CD4-positive, alpha-beta memory T cell (primary cell): ENCODE results near the gene SCN1B. TPM values are rescaled to one million over a fixed set of nuclear protein-coding genes. Genes with fewer than 3 reads are reported as not detected.

Experiments
- CTCF ChIA-PET: fragments of 350-600 bp; sonication (Branson Sonifier 250); formaldehyde crosslinking; loops from one replicate; lab custom pipeline; 2021; ENCODE audit warnings: inconsistent platforms; ENCODE audit not compliant: partially characterized antibody; lab: Charles Lee
- POLR2A ChIA-PET: fragments of 350-600 bp; sonication (Branson Sonifier 250); formaldehyde crosslinking; loops from one replicate; lab custom pipeline; 2021; ENCODE audit not compliant: partially characterized antibody; lab: Charles Lee
- DNase-seq, 5 donors: peaks; one replicate each; pipeline versions ENCODE4 v3.0.0 to v3.0.0-alpha.2; 2020 to 2022; ENCODE audit warnings: mixed read lengths in 1 of 5
- H3K27ac ChIP-seq: one replicate; pipeline ENCODE4 v1.7.0; 2013; ENCODE audit warnings: low read depth, low read length
- H3K27me3 ChIP-seq: 2 replicates; pipeline ENCODE4 v1.7.0; 2013; ENCODE audit warnings: mild to moderate bottlenecking, low read length, moderate library complexity; ENCODE audit not compliant: insufficient read depth
- H3K36me3 ChIP-seq: 2 replicates; pipeline ENCODE4 v1.7.0; 2013; ENCODE audit warnings: mild to moderate bottlenecking, low read length, moderate library complexity; ENCODE audit not compliant: insufficient read depth
- H3K4me1 ChIP-seq: 2 replicates; pipeline ENCODE4 v1.7.0; 2013; ENCODE audit warnings: mild to moderate bottlenecking, low read length, moderate library complexity; ENCODE audit not compliant: insufficient read depth
- H3K4me3 ChIP-seq, 2 donors: one replicate each; pipeline ENCODE4 v1.7.0; 2013; ENCODE audit warnings: low read length in 2 of 2, mild to moderate bottlenecking in 1 of 2
- H3K9me3 ChIP-seq, 2 donors: one replicate each; pipeline ENCODE4 v1.7.0; 2013; ENCODE audit warnings: low read length in 2 of 2, control low read depth in 1 of 2; ENCODE audit not compliant: control insufficient read depth in 1 of 2
- H3K27ac Mint-ChIP-seq, 7 donors: one replicate each; pipeline ENCODE4 v1.8.0; 2020 to 2021; ENCODE audit warnings: mixed read lengths in 7 of 7, mild to moderate bottlenecking in 6 of 7, inconsistent platforms in 3 of 7, moderate library complexity in 3 of 7
- H3K27me3 Mint-ChIP-seq, 2 donors: one replicate each; pipeline ENCODE4 v1.8.0; 2020 to 2021; ENCODE audit warnings: mixed read lengths in 2 of 2
- H3K36me3 Mint-ChIP-seq, 2 donors: one replicate each; pipeline ENCODE4 v1.8.0; 2020 to 2021; ENCODE audit warnings: mixed read lengths in 2 of 2, inconsistent platforms in 1 of 2, mild to moderate bottlenecking in 1 of 2
- H3K4me1 Mint-ChIP-seq, 4 donors: one replicate each; pipeline ENCODE4 v1.8.0; 2020 to 2021; ENCODE audit warnings: mixed read lengths in 4 of 4, mild to moderate bottlenecking in 1 of 4
- H3K4me3 Mint-ChIP-seq, 8 donors: one replicate each; pipeline ENCODE4 v1.8.0; 2020 to 2021; ENCODE audit warnings: mixed read lengths in 8 of 8, mild to moderate bottlenecking in 7 of 8, moderate library complexity in 6 of 8, inconsistent platforms in 3 of 8
- H3K9me3 Mint-ChIP-seq, 8 donors: one replicate each; pipeline ENCODE4 v1.8.0; 2020 to 2021; ENCODE audit warnings: mixed read lengths in 8 of 8, mild to moderate bottlenecking in 5 of 8, inconsistent platforms in 3 of 8, moderate library complexity in 1 of 8
- intact Hi-C: fragments of 100-400 bp; cut with micrococcal nuclease; formaldehyde crosslinking; loops from one replicate; pipeline ENCODE4 v1.15.1; 2023
- polyA plus RNA-seq, 2 donors: library from polyadenylated mRNA; unstranded; fragments of 300-500 nt; fragmentation: Illumina TruSeq; gene quantifications; one replicate each; pipeline ENCODE4 v1.2.3, GENCODE V29; 2021
- total RNA-seq, 2 experiments: library from RNA; stranded (reverse); gene quantifications; one replicate each; pipeline ENCODE4 v1.2.3, GENCODE V29; 2021

SCN1B gene
- total and polyA plus RNA-seq, 4 experiments from 2014 or later: 0.64 to 1.5 (median 1.4) TPM; not detected in 1

DNA sequence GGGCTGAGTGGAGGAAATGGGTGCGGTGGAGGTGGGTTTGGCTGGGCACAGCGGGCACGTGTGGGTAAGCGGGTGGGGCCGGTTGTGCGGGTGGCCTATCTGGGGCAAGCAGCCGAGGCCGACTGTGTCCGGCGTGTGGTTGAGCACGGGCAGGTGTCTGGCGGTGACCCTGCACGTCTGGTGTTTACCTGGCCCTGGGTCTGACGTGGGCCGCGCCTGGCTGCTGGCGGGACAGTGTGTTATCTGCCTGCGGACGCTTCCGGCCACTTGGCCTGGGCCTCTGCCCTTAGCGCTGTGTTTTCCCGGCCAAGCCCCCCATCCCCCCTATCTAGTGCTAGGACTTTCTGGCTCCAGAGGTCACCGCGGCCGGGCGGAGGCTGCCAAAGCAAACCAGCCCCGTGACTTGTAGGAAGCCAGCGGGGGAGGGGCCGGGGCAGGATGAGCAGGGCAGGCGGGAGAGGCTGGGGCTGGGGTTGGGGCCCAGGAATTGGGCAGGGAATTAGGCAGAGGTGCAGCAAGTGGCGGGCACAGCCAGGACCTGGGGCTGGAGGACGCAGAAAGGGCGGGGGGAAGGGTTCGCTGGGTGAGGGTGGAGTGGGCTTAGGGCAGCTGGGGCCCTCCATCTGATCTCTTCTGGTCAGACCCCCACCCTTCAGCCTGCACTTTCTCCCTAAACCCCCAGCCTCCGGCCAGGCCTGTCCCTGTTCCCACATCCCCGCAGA, 10.7 kb downstream of the SCN1B start:
- Histone ChIP-seq H3K27ac (no peak overlapping the region), H3K27me3 (no peaks in the 10 kb centered on the region), H3K4me1 (peaks cover 32% of the 10 kb centered on the region), H3K4me3 (peak overlapping the region in 1 of 2 donors; percentile 20), H3K36me3 (no peaks in the 10 kb centered on the region), H3K9me3 (no peaks in the 10 kb centered on the region)
- CTCF ChIA-PET: no interaction called here
- peaks cover 6 to 8% of the 10 kb centered on the region in 2 donors for H3K27me3 Mint-ChIP-seq
- POLR2A ChIA-PET: interaction anchor here (1.9 kb wide), 1 partner anchor 27 kb away, joined by 5 read pairs; no protein-coding TSS in a partner anchor
- peak in 2 of 5 donors; percentile 15 to 47 for DNase-seq
- peak overlapping the region; percentile 76 to 90 (median 84) for H3K4me3 Mint-ChIP-seq
- intact Hi-C loops: loop anchor here (5.0 kb wide), 1 partner anchor 39 kb away; the partner anchor contains the start of gene GRAMD1A
- peaks cover 22 to 40% (median 30%) of the 10 kb centered on the region in 4 donors for H3K4me1 Mint-ChIP-seq
- peak overlapping the region in 5 of 7 donors; percentile 12 to 85 (median 50) for H3K27ac Mint-ChIP-seq
- no peaks in the 10 kb centered on the region for H3K9me3 Mint-ChIP-seq
- H3K36me3 Mint-ChIP-seq: no peaks in the 10 kb centered on the region

DNA sequence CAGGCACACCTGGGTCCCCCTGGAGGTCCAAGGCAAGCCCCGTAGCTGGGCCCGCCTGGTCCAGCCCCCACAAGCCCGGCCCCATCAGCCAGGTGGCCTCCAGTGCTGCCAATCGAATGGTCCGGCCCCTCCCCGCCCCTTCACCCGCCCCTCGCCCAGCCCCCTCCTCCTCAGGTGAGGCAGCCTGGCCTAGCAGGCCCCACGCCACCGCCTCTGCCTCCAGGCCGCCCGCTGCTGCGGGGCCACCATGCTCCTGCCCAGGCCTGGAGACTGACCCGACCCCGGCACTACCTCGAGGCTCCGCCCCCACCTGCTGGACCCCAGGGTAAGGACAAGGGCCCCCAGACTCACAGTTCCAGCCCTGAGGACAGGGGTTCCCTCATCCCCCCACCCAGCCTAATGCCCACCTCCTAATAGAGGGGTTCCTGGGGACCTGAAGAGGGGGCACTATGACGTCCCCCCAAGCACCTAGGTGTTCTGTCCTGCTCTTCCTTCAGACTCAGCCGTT, 11.3 kb downstream of the SCN1B start, which contains the start of gene HPN:
Gene HPN, plus strand, starts transcription at position 174 of the 508 bp plus-strand sequence. CDS start 786 bp downstream, outside the sequence.
- peak within 1 kb of the TSS; percentile 20 to 57 for H3K4me3 ChIP-seq
- Mint-ChIP-seq H3K27ac (peak within 1 kb of the TSS in 5 of 7 donors; percentile 29 to 85 (median 50)), H3K4me1 (peaks cover 22 to 40% (median 30%) of the 10 kb centered on the region in 4 donors), H3K9me3 (no peaks in the 10 kb centered on the region), H3K27me3 (peaks cover 6 to 8% of the 10 kb centered on the region in 2 donors), H3K4me3 (peak within 1 kb of the TSS; percentile 76 to 90 (median 84)), H3K36me3 (no peaks in the 10 kb centered on the region)
- CTCF ChIA-PET: interaction anchor here (7.7 kb wide), 1 partner anchor 68 kb away, joined by 54 read pairs; no protein-coding TSS in a partner anchor
- H3K27me3 ChIP-seq: no peaks in the 10 kb centered on the region
- POLR2A ChIA-PET: interaction anchor here (1.9 kb wide), 1 partner anchor 27 kb away, joined by 5 read pairs; no protein-coding TSS in a partner anchor
- intact Hi-C loops: loop anchor here (5.0 kb wide), 1 partner anchor 39 kb away; the partner anchor contains the start of gene GRAMD1A
- DNase-seq: no peak
- H3K4me1 ChIP-seq: peaks cover 32% of the 10 kb centered on the region
- H3K27ac ChIP-seq: no peak within 1 kb of the TSS
- H3K9me3 ChIP-seq: no peaks in the 10 kb centered on the region
- H3K36me3 ChIP-seq: no peaks in the 10 kb centered on the region

DNA sequence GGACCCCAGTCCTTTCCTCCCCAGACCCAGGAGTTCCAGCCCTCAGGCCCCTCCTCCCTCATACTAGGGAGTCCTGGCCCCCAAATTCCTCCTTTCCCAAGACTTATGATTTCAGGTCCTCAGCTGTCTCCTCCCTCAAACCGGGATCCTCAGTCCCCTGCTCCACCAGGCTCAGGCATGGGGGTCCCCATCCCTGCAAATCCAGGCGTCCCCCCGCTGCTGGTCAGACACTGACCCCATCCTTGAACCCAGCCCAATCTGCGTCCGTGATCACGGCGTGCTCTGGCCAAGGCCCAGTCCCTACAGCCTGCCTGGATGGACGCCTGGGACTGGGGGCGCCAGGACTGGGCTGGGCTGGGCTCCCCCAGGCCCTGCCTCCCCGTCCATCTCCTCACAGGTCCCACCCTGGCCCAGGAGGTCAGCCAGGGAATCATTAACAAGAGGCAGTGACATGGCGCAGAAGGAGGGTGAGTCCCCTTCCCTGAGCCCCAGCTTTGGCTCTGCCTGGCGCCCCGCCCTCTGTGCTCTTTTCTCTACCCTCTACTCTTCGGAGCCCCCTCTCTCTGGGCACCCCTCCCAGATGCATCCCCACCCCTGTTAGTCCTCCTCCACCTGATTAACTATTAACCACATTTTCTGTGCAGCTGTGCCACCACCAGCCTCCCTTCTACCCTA, 11.9 kb downstream of the SCN1B start:
- POLR2A ChIA-PET: interaction anchor here (1.4 to 1.9 kb wide), 2 partner anchors 15 to 28 kb away, joined by 3 to 5 read pairs; no protein-coding TSS in a partner anchor
- peak in 1 of 5 donors; percentile 15 for DNase-seq
- intact Hi-C loops: loop anchor here (5.0 kb wide), 1 partner anchor 40 kb away; the partner anchor contains the start of gene GRAMD1A
- peaks cover 32% of the 10 kb centered on the region for H3K4me1 ChIP-seq
- H3K27ac ChIP-seq: no peak overlapping the region
- H3K36me3 ChIP-seq: no peaks in the 10 kb centered on the region
- H3K9me3 ChIP-seq: no peaks in the 10 kb centered on the region
- H3K9me3 Mint-ChIP-seq: no peaks in the 10 kb centered on the region
- CTCF ChIA-PET: interaction anchor here (7.7 kb wide), 1 partner anchor 68 kb away, joined by 54 read pairs; no protein-coding TSS in a partner anchor
- H3K4me3 ChIP-seq: no peak overlapping the region
- H3K27me3 ChIP-seq: no peaks in the 10 kb centered on the region
- no peaks in the 10 kb centered on the region for H3K36me3 Mint-ChIP-seq
- peak overlapping the region in 7 of 8 donors; percentile 21 to 55 (median 38) for H3K4me3 Mint-ChIP-seq
- peaks cover 22 to 40% (median 30%) of the 10 kb centered on the region in 4 donors for H3K4me1 Mint-ChIP-seq
- peak overlapping the region in 2 of 7 donors; percentile 7 to 36 for H3K27ac Mint-ChIP-seq
- peaks cover 6 to 8% of the 10 kb centered on the region in 2 donors for H3K27me3 Mint-ChIP-seq

DNA sequence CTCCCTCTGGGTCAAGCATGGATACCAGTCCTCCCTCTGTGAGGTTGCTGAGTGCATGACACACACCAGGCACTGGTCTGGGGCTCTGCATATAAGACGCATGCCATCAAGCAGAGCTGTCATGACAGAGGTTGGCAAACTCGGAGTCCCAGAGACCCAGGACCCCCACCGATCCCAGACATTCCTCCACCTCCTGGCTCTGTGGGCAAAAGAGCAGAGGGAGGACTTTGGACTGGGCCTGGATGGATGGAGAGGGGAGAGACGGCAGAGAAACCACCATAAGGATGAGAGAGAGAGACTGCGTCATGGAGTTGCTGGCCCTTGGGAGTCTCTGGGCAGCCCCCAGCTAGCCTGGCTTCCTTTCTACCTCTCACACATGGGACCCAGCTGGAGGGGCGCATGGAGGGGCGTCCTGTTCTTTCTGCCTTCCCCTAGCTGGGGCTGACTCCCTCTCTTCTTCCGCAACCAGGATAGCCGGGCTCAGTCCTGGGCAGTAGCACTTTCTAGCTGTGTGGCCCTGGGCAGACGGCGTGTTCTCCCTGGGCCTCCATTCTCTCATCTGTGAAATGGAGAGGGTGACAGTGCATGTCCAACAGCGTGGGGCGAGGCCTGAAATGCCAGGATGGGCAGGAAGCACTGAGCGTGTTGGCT, 12.8 kb downstream of the SCN1B start:
- peaks cover 32% of the 10 kb centered on the region for H3K4me1 ChIP-seq
- CTCF ChIA-PET: interaction anchor here (1.6 to 7.7 kb wide), 8 partner anchors 13 to 69 kb away, joined by 3 to 54 read pairs (median 14); no protein-coding TSS in a partner anchor
- H3K36me3 Mint-ChIP-seq: no peaks in the 10 kb centered on the region
- no peaks in the 10 kb centered on the region for H3K36me3 ChIP-seq
- H3K27ac Mint-ChIP-seq: peak overlapping the region in 1 of 7 donors; percentile 36
- H3K27me3 Mint-ChIP-seq: peaks cover 6 to 8% of the 10 kb centered on the region in 2 donors
- H3K9me3 Mint-ChIP-seq: no peaks in the 10 kb centered on the region
- H3K27ac ChIP-seq: no peak overlapping the region
- peak in 1 of 5 donors; percentile 11 for DNase-seq
- peaks cover 22 to 40% (median 30%) of the 10 kb centered on the region in 4 donors for H3K4me1 Mint-ChIP-seq
- POLR2A ChIA-PET: interaction anchor here (0.6 to 2.1 kb wide), 5 partner anchors 16 to 425 kb away, joined by 3 to 15 read pairs (median 5); no protein-coding TSS in a partner anchor
- intact Hi-C loops: loop anchor here (5.0 kb wide), 1 partner anchor 41 kb away; the partner anchor contains the start of gene GRAMD1A
- no peaks in the 10 kb centered on the region for H3K9me3 ChIP-seq
- no peak overlapping the region for H3K4me3 ChIP-seq
- peak overlapping the region in 2 of 8 donors; percentile 40 to 43 for H3K4me3 Mint-ChIP-seq
- no peaks in the 10 kb centered on the region for H3K27me3 ChIP-seq

DNA sequence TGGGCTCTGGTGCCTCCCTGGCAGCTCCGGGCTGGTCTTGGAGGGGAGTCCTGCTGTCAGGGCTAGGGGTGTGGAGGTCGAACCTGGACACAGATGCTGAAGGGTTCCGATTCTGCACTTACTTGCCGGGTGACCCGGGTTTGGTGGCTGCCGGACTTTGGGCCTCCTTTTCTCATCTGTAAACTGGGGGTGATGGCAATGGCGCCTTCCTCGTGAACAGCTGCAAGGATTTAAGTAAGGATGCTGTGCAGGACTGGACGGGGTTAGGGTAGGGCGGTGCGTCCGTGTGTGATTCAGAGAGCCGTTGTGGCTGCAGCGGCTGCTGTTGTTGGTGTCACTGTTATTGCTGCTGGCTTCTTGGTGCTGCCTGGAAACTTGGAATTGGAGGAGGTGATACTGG, 13.6 kb downstream of the SCN1B start:
- peaks cover 22 to 37% (median 27%) of the 10 kb centered on the region in 4 donors for H3K4me1 Mint-ChIP-seq
- peak overlapping the region in 1 of 7 donors; percentile 66 for H3K27ac Mint-ChIP-seq

More for the DNA sequence above, 13.6 kb downstream of the SCN1B start:
- Histone ChIP-seq H3K27ac (no peak overlapping the region), H3K4me1 (peaks cover 32% of the 10 kb centered on the region), H3K9me3 (no peaks in the 10 kb centered on the region), H3K36me3 (no peaks in the 10 kb centered on the region), H3K27me3 (no peaks in the 10 kb centered on the region), H3K4me3 (no peak overlapping the region)
- H3K9me3 Mint-ChIP-seq: no peaks in the 10 kb centered on the region
- H3K27me3 Mint-ChIP-seq: peaks cover 6 to 8% of the 10 kb centered on the region in 2 donors
- no peak for DNase-seq
- intact Hi-C loops: loop anchor here (1.0 to 5.0 kb wide), 2 partner anchors 42 to 71 kb away; partner anchors contain the start of gene GRAMD1A
- ChIA-PET CTCF (interaction anchor here (0.7 to 7.7 kb wide), 26 partner anchors 9 to 206 kb away, joined by 3 to 54 read pairs (median 6); no protein-coding TSS in a partner anchor), POLR2A (interaction anchor here (1.3 to 2.1 kb wide), 6 partner anchors 14 to 47 kb away, joined by 3 to 15 read pairs (median 5); partner anchors contain the start of gene SCN1B)
- H3K36me3 Mint-ChIP-seq: no peaks in the 10 kb centered on the region
- no peak overlapping the region for H3K4me3 Mint-ChIP-seq
